T-helper 17 cell (primary cell): ENCODE results near the gene PMPCA. TPM values are rescaled to one million over a fixed set of nuclear protein-coding genes. Genes with fewer than 3 reads are reported as not detected.

ENCODE experiments used
- ATAC-seq: fragments of 150-1000 bp; cut with Tn5 transposase; 2 replicates; pipeline ENCODE4 v1.10.0; 2021; ENCODE audit warnings: mild to moderate bottlenecking, moderate library complexity
- DNase-seq, 3 donors: peaks; one replicate each; pipeline versions ENCODE4 v3.0.0 to v3.0.0-alpha.2; 2020 to 2021
- H3K9me3 ChIP-seq: one replicate; pipeline ENCODE4 v1.7.0; 2013; ENCODE audit warnings: low read length, mild to moderate bottlenecking; ENCODE audit not compliant: control insufficient read depth, poor library complexity, severe bottlenecking
- H3K27ac Mint-ChIP-seq: one replicate; pipeline ENCODE4 v1.8.0; 2022; ENCODE audit warnings: mild to moderate bottlenecking, moderate library complexity, mixed read lengths
- H3K27me3 Mint-ChIP-seq: one replicate; pipeline ENCODE4 v1.8.0; 2022; ENCODE audit warnings: mixed read lengths
- H3K36me3 Mint-ChIP-seq: one replicate; pipeline ENCODE4 v1.8.0; 2022; ENCODE audit warnings: low read depth, mixed read lengths
- H3K4me1 Mint-ChIP-seq: one replicate; pipeline ENCODE4 v1.8.0; 2022; ENCODE audit warnings: mild to moderate bottlenecking, mixed read lengths
- H3K4me3 Mint-ChIP-seq: one replicate; pipeline ENCODE4 v1.8.0; 2022; ENCODE audit warnings: mild to moderate bottlenecking, moderate library complexity, mixed read lengths
- total RNA-seq, 4 donors: library from RNA in 2 of 4; stranded (reverse) in 2 of 4; gene quantifications; one replicate each; pipeline ENCODE4 v1.2.3 and lab custom pipeline; 2022 to 2026

PMPCA gene
- total RNA-seq, result 10 to 100 TPM; 62.2 to 80.3 TPM
- 64.0 to 71.3 reads per million in 2 donors for total RNA-seq (lab: John Stamatoyannopoulos, UW)

- peaks cover 2% of the 10 kb centered on the region for H3K36me3 Mint-ChIP-seq
Observed at GRCh38 chr9:136410500-136411287, at the start of gene PMPCA, which contains the start of gene ENTR1. Gene PMPCA, plus strand, starts transcription at chr9:136410658. Its CDS starts 11 bp downstream, at chr9:136410669. Gene ENTR1, minus strand, starts transcription at chr9:136410614. Its CDS starts 217 bp downstream, at chr9:136410397.

GRCh38 chr9:136361047-136361753, 49.3 kb upstream of the PMPCA start:
- Mint-ChIP-seq H3K27ac (no peak overlapping the region), H3K27me3 (no peaks in the 10 kb centered on the region), H3K36me3 (no peaks in the 10 kb centered on the region), H3K4me1 (peaks cover 9% of the 10 kb centered on the region), H3K4me3 (peak overlapping the region; percentile 53)
- DNase-seq (no peak), ATAC-seq (no peak)
- no peaks in the 10 kb centered on the region for H3K9me3 ChIP-seq

More at GRCh38 chr9:136410500-136411287, at the start of gene PMPCA, which contains the start of gene ENTR1:
- DNase-seq, result peak; percentile 90 to 94 (median 90)
- no peaks in the 10 kb centered on the region for H3K9me3 ChIP-seq
- ATAC-seq, result peak; percentile 88
- Mint-ChIP-seq H3K4me3 (peak within 1 kb of the TSS; percentile 92), H3K27me3 (no peaks in the 10 kb centered on the region), H3K4me1 (peaks cover 23% of the 10 kb centered on the region), H3K27ac (peak within 1 kb of the TSS; percentile 96)

DNA sequence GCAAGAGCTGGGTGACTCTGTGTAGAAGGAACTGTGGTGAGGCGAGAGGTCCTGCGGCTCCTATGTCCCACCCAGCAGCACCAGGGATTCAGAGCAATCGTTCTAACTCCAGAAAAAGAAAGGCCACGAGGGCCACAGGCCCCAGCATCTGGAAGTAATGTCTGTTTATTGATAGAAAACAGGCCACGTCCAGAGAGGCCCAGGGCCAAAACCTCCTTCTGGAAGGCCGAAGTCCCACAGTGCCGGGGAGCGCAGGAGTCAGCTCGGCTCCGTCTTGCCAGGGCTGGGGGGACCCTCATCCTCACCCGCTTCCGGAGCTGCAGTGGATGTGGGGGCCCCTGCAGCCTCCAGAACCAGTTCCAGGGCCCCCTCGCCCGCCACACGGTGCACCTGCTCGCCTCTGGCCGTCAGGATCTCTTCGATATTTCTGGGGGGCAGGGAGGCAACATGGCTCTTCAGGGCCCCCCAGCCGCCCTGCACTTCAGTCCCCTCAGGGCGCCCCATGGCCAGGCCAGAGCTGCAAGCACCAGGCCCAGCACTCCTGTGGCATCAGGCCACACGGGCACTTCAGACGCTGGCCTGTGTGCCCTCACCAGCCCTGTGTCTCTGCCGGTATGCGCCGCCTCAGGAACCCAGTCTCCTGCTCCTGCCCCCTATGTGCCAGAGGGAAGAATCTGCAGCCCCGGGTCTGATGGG, 48.6 kb upstream of the PMPCA start:
- DNase-seq (no peak), ATAC-seq (no peak)
- no peaks in the 10 kb centered on the region for H3K9me3 ChIP-seq
- Mint-ChIP-seq H3K27ac (no peak overlapping the region), H3K27me3 (no peaks in the 10 kb centered on the region), H3K36me3 (no peaks in the 10 kb centered on the region), H3K4me3 (peak overlapping the region; percentile 53), H3K4me1 (peaks cover 7% of the 10 kb centered on the region)

DNA sequence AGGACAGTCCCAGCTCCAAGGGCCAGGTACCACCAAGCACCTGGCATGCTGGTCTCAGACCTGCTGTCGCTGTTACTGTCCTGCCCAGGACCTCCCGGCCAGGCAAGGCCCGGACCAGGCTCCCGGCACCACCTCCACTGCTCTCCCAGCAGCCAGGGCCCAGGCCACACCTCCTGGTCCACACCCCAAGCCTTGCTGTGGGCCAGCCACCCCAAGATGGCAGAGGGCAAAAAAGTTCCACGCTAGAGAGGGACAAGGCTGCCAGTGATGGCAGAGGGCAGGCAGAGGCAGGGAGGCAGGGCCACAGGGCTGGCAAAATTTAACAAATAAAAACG, 48.0 kb upstream of the PMPCA start:
- no peak for DNase-seq
- Mint-ChIP-seq H3K4me3 (peak overlapping the region; percentile 21), H3K27ac (peak overlapping the region; percentile 34), H3K27me3 (no peaks in the 10 kb centered on the region), H3K4me1 (peaks cover 7% of the 10 kb centered on the region), H3K36me3 (no peaks in the 10 kb centered on the region)
- no peaks in the 10 kb centered on the region for H3K9me3 ChIP-seq
- ATAC-seq, result no peak

GRCh38 chr9:136363106-136363948, 47.1 kb upstream of the PMPCA start, which contains the start of gene DNLZ:
Gene DNLZ, minus strand, starts transcription at chr9:136363744. Its CDS starts 30 bp downstream, at chr9:136363714.
- no peaks in the 10 kb centered on the region for H3K9me3 ChIP-seq
- Mint-ChIP-seq H3K27ac (peak within 1 kb of the TSS; percentile 34), H3K4me1 (peaks cover 7% of the 10 kb centered on the region), H3K4me3 (peak within 1 kb of the TSS; percentile 83), H3K27me3 (no peaks in the 10 kb centered on the region), H3K36me3 (no peaks in the 10 kb centered on the region)
- peak; percentile 87 to 93 (median 91) for DNase-seq
- ATAC-seq, result peak; percentile 88

GRCh38 chr9:136363949-136364748, 46.3 kb upstream of the PMPCA start:
- DNase-seq, result no peak
- H3K36me3 Mint-ChIP-seq, result no peaks in the 10 kb centered on the region
- no peaks in the 10 kb centered on the region for H3K27me3 Mint-ChIP-seq
- H3K4me1 Mint-ChIP-seq, result peaks cover 7% of the 10 kb centered on the region
- peak overlapping the region; percentile 69 for H3K4me3 Mint-ChIP-seq
- ATAC-seq, result peak; percentile 1
- H3K9me3 ChIP-seq, result no peaks in the 10 kb centered on the region
- no peak overlapping the region for H3K27ac Mint-ChIP-seq

- ATAC-seq, result no peak
- no peaks in the 10 kb centered on the region for H3K9me3 ChIP-seq
- no peak overlapping the region for H3K27ac Mint-ChIP-seq
- no peak for DNase-seq
- H3K4me3 Mint-ChIP-seq, result no peak overlapping the region
- no peaks in the 10 kb centered on the region for H3K36me3 Mint-ChIP-seq
- no peaks in the 10 kb centered on the region for H3K27me3 Mint-ChIP-seq
- H3K4me1 Mint-ChIP-seq, result peaks cover 7% of the 10 kb centered on the region
Observed at GRCh38 chr9:136364942-136365774, 45.3 kb upstream of the PMPCA start.

DNA sequence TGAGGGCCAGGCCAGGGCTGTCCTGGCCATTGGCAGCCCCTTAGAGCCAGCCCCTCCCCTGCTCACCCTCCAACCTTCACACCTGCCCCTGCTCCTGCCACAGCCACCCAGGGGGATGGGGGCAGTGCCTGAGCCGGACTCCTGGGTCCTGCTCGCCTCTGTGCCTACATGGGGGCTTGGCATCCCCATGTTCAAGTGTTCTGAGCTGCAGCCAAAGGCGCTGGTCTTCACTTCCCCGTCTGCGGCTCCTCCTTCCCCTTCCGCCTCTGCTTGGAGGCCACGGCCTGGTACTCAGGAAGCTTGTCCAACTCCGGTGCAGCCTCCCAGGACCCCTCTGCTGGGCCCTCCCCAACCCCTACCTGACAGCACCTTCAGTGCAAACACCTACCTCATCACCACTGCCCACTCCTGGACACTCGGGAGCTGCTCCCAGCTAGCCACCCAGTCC, 44.7 kb upstream of the PMPCA start:
- Mint-ChIP-seq H3K4me1 (peaks cover 7% of the 10 kb centered on the region), H3K4me3 (peak overlapping the region; percentile 7), H3K27me3 (no peaks in the 10 kb centered on the region), H3K27ac (no peak overlapping the region), H3K36me3 (no peaks in the 10 kb centered on the region)
- ATAC-seq (no peak), DNase-seq (no peak)
- H3K9me3 ChIP-seq, result no peaks in the 10 kb centered on the region

- DNase-seq, result no peak
- no peaks in the 10 kb centered on the region for H3K9me3 ChIP-seq
- Mint-ChIP-seq H3K4me3 (no peak overlapping the region), H3K27me3 (no peaks in the 10 kb centered on the region), H3K36me3 (no peaks in the 10 kb centered on the region), H3K27ac (no peak overlapping the region), H3K4me1 (peaks cover 7% of the 10 kb centered on the region)
- no peak for ATAC-seq
Observed at GRCh38 chr9:136366826-136367225, 43.6 kb upstream of the PMPCA start.

GRCh38 chr9:136367296-136368145, 42.9 kb upstream of the PMPCA start:
- H3K9me3 ChIP-seq, result no peaks in the 10 kb centered on the region
- ATAC-seq (no peak), DNase-seq (no peak)
- Mint-ChIP-seq H3K27me3 (no peaks in the 10 kb centered on the region), H3K36me3 (no peaks in the 10 kb centered on the region), H3K4me3 (no peak overlapping the region), H3K4me1 (peaks cover 6% of the 10 kb centered on the region), H3K27ac (no peak overlapping the region)
